ENCODE measurements around the gene SPSB3. TPM values are rescaled to one million over a fixed set of nuclear protein-coding genes. Genes with fewer than 3 reads are reported as not detected.

Gene SPSB3
- total and polyA plus RNA-seq, 2 of the 13 experiments (the other 11 are each of a cell fraction or from before 2014, with no cell fraction given): 13.2 to 21.9 TPM

GRCh38 chr16:1772908-1773702, 9.3 kb downstream of the SPSB3 start, which contains the start of gene MRPS34 (continued):
- no peak; the same call in 1 of the 2 replicates for TF ChIP-seq ZNF441 (CRISPR knock-in tag; IDR thresholded peaks at IDR 0.05; ENCODE audit: borderline replicate concordance)
- TF ChIP-seq HNRNPUL1 (IDR thresholded peaks at IDR 0.05; ENCODE audit: low read depth, low read length): peak; percentile 14; the same call in 1 of the 2 replicates
- no peak for TF ChIP-seq ZNF292 (CRISPR knock-in tag; IDR thresholded peaks at IDR 0.05; ENCODE audit: borderline replicate concordance, low read depth)
- no peak for TF ChIP-seq EEA1 (CRISPR knock-in tag; IDR thresholded peaks at IDR 0.05; ENCODE audit: borderline replicate concordance)
- TF ChIP-seq GRHL1 (CRISPR knock-in tag; conservative IDR thresholded peaks at IDR 0.05): no peak
- no peak for TF ChIP-seq ZNF605 (CRISPR knock-in tag; IDR thresholded peaks at IDR 0.05)
- peak; percentile 79 for TF ChIP-seq RXRA (CRISPR knock-in tag; IDR thresholded peaks at IDR 0.05)
- peak; percentile 97 for TF ChIP-seq ZGPAT (CRISPR knock-in tag; IDR thresholded peaks at IDR 0.05)
- TF ChIP-seq ZFY (CRISPR knock-in tag; IDR thresholded peaks at IDR 0.05): peak; percentile 94
- TF ChIP-seq ZZZ3 (CRISPR knock-in tag; IDR thresholded peaks at IDR 0.05; ENCODE audit: borderline replicate concordance): peak; percentile 90; the same call in 1 of the 2 replicates
- peak; percentile 97 for TF ChIP-seq NCOA1 (CRISPR knock-in tag; IDR thresholded peaks at IDR 0.05)
- TF ChIP-seq ZFP1 (CRISPR knock-in tag; IDR thresholded peaks at IDR 0.05): 0 out of 2 replicates have a peak, but pooled peaks have one; percentile 2
- TF ChIP-seq SMARCE1 (IDR thresholded peaks at IDR 0.05; ENCODE audit: borderline replicate concordance): no peak
- TF ChIP-seq ZNF124 (CRISPR knock-in tag; IDR thresholded peaks at IDR 0.05): peak; percentile 57; the same call in 1 of the 2 replicates
- TF ChIP-seq E2F2 (CRISPR knock-in tag; IDR thresholded peaks at IDR 0.05; ENCODE audit: borderline replicate concordance): peak; percentile 65; the same call in 1 of the 2 replicates
- peak; percentile 94 for TF ChIP-seq RNF2 (conservative IDR thresholded peaks at IDR 0.05; ENCODE audit: low read depth)
- TF ChIP-seq ZHX2 (IDR thresholded peaks at IDR 0.05; ENCODE audit: low read depth): peak; percentile 78; the same call in 1 of the 2 replicates
- no peak for TF ChIP-seq ZHX2 (CRISPR knock-in tag; IDR thresholded peaks at IDR 0.05; ENCODE audit: borderline replicate concordance)
- TF ChIP-seq ZKSCAN1 (IDR thresholded peaks at IDR 0.05; ENCODE audit: low read length): no peak
- peak; percentile 26; the same call in 1 of the 2 replicates for TF ChIP-seq ZNF549 (CRISPR knock-in tag; IDR thresholded peaks at IDR 0.05)

Data from HepG2 (cell line).